ENCODE measurements around the gene FURIN. TPM values are rescaled to one million over a fixed set of nuclear protein-coding genes. Genes with fewer than 3 reads are reported as not detected.

Gene FURIN
- total and polyA plus RNA-seq, 9 of the 15 experiments (the other 6 are each of a cell fraction or from before 2014, with no cell fraction given) = 0.92 to 99.9 (median 34.8) TPM

DNA sequence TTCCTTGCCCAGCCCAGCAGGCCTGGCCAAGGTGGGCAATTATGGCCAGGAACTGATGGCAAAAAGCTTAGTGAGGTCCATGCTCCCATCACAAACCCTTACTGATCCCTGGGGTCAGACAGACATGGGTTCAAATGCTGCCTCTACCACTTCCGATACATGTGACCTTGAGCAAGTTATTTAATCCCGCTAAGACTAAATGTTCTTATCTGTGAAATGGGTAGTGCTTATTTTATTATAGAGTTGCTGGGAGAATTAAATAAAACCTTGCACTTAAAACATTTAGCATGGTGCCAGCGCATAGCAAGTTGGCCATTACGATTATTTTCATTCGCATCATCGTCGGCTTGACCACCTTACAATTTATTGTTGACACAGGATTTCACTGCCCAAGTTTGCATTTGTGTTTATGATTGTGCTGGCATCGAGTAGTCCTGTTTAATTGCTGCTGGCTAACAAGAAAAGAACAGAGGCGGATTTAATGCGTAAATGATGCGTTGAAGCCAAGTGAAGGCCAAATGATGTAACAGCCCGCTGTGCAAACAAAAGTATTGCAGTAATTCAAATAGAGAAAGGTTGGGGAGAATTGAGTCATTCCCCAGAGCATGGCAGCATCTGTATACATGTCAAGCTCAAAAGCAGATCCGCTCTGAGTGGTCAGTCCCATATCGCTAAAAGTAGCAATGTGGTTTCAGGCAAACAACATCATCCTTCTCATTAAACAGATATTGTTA is 7.3 kb upstream of the FURIN start:
- no peak overlapping the region for H3K9ac ChIP-seq (ENCODE audit: insufficient read depth in 1 of 2, low read depth in 2 of 2, low read length in 2 of 2)
- intact Hi-C loops (cut with micrococcal nuclease) = no loop called here
- 88% methylated on average over 14 of the region's 14 CpGs for WGBS (ENCODE audit: insufficient coverage, low coverage, missing lambda C conversion rate)
- no peaks in the 10 kb centered on the region for H3K36me3 ChIP-seq (ENCODE audit: control insufficient read depth, insufficient read depth, low read length)
- no peaks in the 10 kb centered on the region for H3K9me3 ChIP-seq (replicated peaks; ENCODE audit: control insufficient read depth, insufficient read depth, low read depth, low read length)
- H4K20me1 ChIP-seq (replicated peaks; ENCODE audit: control insufficient read depth, insufficient read depth, low read length) = no peaks in the 10 kb centered on the region
- in situ Hi-C loops (cut with MboI) = no loop called here
- H3K79me2 ChIP-seq (ENCODE audit: control insufficient read depth, insufficient read depth, low read length) = no peaks in the 10 kb centered on the region
- H3K4me3 ChIP-seq = no peak overlapping the region
- no peak overlapping the region for H3K4me2 ChIP-seq (ENCODE audit: insufficient read depth, low read length)
- no peak overlapping the region for H3K27ac ChIP-seq (ENCODE audit: extremely low read depth, low read depth, low read length)
- H3K9me1 ChIP-seq (ENCODE audit: control insufficient read depth, insufficient read depth, low read length) = no peaks in the 10 kb centered on the region
- BruUV-seq (replicated peaks) = no TSS peak
- POLR2A ChIA-PET = no interaction called here
- no peak for DNase-seq (ENCODE audit: extremely low read depth in 1 of 4, low spot score in 3 of 4)
- no peak for ATAC-seq
- H3K4me1 ChIP-seq (replicated peaks in 1 of 2; ENCODE audit: control insufficient read depth in 2 of 2, insufficient read depth in 2 of 2, low read length in 2 of 2) = peaks cover 24 to 32% of the 10 kb centered on the region in 2 experiments
- H2AFZ ChIP-seq (ENCODE audit: low read depth, low read length) = no peak overlapping the region
- no peaks in the 10 kb centered on the region for H3K27me3 ChIP-seq (ENCODE audit: control insufficient read depth in 2 of 2, insufficient read depth in 2 of 2, low read length in 2 of 2)
- CTCF ChIA-PET (ENCODE audit: low intra/inter-chr PET ratio) = no interaction called here
- FAIRE-seq = peak; percentile 51
- TF ChIP-seq, protein P1, sequence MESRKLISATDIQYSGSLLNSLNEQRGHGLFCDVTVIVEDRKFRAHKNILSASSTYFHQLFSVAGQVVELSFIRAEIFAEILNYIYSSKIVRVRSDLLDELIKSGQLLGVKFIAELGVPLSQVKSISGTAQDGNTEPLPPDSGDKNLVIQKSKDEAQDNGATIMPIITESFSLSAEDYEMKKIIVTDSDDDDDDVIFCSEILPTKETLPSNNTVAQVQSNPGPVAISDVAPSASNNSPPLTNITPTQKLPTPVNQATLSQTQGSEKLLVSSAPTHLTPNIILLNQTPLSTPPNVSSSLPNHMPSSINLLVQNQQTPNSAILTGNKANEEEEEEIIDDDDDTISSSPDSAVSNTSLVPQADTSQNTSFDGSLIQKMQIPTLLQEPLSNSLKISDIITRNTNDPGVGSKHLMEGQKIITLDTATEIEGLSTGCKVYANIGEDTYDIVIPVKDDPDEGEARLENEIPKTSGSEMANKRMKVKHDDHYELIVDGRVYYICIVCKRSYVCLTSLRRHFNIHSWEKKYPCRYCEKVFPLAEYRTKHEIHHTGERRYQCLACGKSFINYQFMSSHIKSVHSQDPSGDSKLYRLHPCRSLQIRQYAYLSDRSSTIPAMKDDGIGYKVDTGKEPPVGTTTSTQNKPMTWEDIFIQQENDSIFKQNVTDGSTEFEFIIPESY (CRISPR knock-in tag; IDR thresholded peaks at IDR 0.05) = peak; percentile 88
- 0 out of 2 replicates have a peak, but pooled peaks have one; percentile 27 for TF ChIP-seq THRAP3 (IDR thresholded peaks at IDR 0.05; ENCODE audit: borderline replicate concordance)
- TF ChIP-seq, protein P2, sequence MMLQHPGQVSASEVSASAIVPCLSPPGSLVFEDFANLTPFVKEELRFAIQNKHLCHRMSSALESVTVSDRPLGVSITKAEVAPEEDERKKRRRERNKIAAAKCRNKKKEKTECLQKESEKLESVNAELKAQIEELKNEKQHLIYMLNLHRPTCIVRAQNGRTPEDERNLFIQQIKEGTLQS (IDR thresholded peaks at IDR 0.05) = peak; percentile 44
- TF ChIP-seq, protein P2 (CRISPR knock-in tag; conservative IDR thresholded peaks at IDR 0.05) = no peak
- TF ChIP-seq POLR2B (IDR thresholded peaks at IDR 0.05; ENCODE audit: low read depth, partially characterized antibody) = no peak
- TF ChIP-seq, protein P3, sequence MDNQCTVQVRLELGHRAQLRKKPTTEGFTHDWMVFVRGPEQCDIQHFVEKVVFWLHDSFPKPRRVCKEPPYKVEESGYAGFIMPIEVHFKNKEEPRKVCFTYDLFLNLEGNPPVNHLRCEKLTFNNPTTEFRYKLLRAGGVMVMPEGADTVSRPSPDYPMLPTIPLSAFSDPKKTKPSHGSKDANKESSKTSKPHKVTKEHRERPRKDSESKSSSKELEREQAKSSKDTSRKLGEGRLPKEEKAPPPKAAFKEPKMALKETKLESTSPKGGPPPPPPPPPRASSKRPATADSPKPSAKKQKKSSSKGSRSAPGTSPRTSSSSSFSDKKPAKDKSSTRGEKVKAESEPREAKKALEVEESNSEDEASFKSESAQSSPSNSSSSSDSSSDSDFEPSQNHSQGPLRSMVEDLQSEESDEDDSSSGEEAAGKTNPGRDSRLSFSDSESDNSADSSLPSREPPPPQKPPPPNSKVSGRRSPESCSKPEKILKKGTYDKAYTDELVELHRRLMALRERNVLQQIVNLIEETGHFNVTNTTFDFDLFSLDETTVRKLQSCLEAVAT (IDR thresholded peaks at IDR 0.05) = peak in 1 of 2 experiments; percentile 53; a peak in 1 of 4 replicates
- TF ChIP-seq NCOA1 (IDR thresholded peaks at IDR 0.05; ENCODE audit: low read depth) = no peak
- no peak; the same call in 1 of the 2 replicates for TF ChIP-seq CEBPG (CRISPR knock-in tag; IDR thresholded peaks at IDR 0.05)
- peak in 1 of 2 experiments; percentile 50; a peak in 1 of 4 replicates for TF ChIP-seq CEBPG (tag; conservative IDR thresholded peaks at IDR 0.05 in 1 of 2, IDR thresholded peaks at IDR 0.05 in 1 of 2)

All from K562 (cell line).